GM21528 (cell line): ENCODE measurements around the gene PGGHG.

Source experiments
- ATAC-seq: cut with Tn5 transposase; IDR thresholded peaks from one replicate; pipeline ENCODE4 v1.9.1; 2021; ENCODE audit warnings: mild to moderate bottlenecking, moderate library complexity; ENCODE audit not compliant: unreplicated experiment, low FRiP score

Gene PGGHG

DNA sequence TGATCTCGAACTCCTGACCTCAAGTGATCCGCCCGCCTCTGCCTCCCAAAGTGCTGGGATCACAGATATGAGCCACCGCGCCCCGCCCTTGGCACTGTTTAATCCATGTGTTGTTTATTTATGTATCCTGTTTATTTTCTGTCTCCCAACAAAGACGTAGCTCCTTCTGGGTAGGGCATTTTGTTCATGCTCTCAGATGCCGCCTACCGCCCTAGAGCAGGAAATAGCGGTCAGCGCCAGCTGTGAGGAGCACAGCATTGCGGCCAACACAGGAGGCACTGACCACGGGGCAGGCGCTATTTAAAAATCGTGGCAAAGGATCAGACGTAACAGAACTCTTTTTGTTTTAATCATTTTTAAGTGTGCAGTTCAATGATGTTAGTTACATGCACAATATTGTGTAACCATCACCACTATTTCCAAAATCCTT is 20.2 kb upstream of the PGGHG start:
- ATAC-seq = peak; percentile 48

DNA sequence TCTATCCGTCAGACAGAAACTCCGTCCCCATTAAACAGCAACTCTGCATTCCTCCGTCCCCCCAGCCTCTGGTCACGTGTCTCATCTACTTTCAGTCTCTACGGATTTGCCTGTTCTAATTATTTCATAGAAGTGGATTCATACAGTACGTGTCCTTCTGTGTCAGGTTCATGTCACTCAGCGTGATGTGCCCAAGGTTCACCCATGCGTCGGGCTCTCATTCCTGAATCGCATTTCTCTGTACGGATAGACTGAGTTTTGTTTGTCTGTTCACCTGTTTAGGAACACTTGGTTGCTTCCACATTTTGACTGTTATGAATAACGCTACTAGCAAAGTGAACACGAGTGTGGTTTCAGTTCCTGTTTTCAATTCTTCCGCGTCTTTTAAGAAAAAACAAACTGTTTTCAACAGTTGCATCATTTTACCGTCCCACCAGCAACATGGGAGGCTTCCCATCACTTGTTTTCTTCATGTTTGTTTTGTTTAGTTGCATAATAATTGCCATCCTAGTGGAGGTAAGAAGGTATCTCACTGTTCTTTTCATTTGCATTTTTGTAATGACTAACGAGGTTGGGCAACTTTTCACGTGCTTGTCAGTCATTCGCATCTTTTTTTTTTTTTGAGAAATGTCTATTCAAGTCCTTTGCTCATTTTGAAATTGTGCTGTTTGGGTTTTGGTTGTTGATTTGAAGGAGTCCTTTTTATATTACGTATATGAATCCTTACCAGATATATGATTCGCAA is 19.6 kb upstream of the PGGHG start:
- ATAC-seq = peak; percentile 72

- ATAC-seq = no peak
These were observed 18.2 kb upstream of the PGGHG start for GRCh38 chr11:270451-271318.

- ATAC-seq = no peak
These were observed 17.6 kb upstream of the PGGHG start for GRCh38 chr11:271319-271715.

GRCh38 chr11:272195-272930 is 16.6 kb upstream of the PGGHG start:
- ATAC-seq = no peak

- ATAC-seq = no peak
These were observed 16.1 kb upstream of the PGGHG start for GRCh38 chr11:272931-273198.

- no peak for ATAC-seq
These were observed 12.7 kb upstream of the PGGHG start for GRCh38 chr11:276219-276618.

DNA sequence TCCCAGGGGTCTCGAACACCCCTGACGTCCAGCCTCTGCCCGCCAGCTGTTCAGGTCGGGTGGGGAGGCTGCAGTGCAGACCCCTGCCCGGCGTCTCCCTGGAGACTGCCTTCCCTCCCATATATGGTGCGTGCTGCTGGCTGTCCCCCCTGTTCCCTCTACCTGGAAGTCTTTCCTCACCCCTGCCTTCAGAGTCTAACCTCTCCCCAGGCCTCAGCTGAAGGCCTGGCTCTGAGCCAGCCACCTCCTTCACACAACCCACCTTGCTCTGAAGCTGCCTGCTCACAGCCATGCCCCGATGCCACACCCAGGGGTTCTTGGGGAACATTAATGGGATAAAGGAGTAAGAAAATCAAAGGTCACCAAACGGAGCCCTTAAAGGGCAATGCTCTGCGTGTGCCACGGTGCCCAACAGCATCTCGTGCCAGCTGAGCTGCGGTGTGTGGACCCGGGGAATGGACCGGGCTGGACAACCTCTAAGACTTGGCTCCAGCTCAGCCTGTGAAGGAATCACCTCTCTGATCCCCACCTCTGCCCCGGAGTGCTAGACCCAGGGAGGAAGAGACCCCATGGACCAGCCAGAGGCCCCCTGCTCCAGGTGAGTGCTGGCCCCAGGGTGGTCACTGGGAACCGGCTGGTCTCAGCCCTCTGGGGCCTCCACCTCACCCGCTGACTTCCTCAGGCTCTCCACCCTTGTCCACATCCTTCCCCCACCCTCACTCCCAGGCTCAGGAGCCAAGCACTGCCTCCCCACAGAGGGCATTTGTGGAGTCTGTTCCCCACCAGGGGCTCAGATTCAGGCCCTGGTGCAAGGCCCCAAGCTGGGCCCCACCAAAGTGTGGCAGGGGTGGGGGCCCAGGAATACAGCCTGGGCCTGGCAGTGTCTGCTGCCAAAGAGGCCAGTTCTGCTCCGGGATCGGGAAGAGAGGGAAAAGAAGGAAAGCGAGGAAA is 10.7 kb upstream of the PGGHG start, which contains the start of gene NLRP6:
TSS of gene NLRP6 (plus strand) at position 407 of the 951 bp plus-strand sequence. CDS start at position 570, 163 bp downstream.
- no peak for ATAC-seq

DNA sequence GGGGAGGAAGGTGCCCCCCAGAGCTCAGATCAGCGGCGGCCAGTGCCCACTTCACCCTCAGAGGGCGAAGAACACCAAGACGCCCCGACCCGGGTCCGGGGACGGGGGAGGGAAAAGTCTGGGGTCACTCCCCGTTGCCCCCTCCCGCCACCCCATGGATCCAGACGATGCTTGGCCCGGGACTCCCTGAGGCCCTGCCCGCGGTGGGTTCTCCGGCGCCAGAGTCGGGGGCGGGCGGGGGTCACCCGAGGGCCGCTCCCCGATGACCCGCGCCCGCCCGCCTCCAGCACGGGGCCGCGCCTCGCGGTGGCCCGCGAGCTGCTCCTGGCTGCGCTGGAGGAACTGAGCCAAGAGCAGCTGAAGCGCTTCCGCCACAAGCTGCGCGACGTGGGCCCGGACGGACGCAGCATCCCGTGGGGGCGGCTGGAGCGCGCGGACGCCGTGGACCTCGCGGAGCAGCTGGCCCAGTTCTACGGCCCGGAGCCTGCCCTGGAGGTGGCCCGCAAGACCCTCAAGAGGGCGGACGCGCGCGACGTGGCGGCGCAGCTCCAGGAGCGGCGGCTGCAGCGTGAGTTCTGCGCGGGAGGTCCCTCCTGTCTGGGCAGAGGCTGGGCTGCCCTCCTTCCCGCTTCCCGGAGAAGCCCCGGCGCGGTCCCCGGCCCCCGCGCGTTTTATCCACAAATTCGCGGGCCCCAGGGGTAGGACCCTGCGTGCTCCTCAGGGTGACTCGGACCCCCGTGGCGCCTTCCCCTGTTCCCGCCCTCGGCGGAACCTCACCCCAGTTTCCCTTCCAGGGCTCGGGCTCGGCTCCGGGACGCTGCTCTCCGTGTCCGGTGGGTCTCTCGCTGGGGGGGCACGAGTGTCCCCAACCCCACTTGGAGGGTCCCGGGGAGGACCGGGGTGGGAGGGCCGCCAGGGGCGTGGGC is 9.6 kb upstream of the PGGHG start:
- ATAC-seq = no peak

- no peak for ATAC-seq
These were observed 8.8 kb upstream of the PGGHG start for GRCh38 chr11:279966-280705.

- no peak for ATAC-seq
These were observed 8.0 kb upstream of the PGGHG start for GRCh38 chr11:280706-281485.

DNA sequence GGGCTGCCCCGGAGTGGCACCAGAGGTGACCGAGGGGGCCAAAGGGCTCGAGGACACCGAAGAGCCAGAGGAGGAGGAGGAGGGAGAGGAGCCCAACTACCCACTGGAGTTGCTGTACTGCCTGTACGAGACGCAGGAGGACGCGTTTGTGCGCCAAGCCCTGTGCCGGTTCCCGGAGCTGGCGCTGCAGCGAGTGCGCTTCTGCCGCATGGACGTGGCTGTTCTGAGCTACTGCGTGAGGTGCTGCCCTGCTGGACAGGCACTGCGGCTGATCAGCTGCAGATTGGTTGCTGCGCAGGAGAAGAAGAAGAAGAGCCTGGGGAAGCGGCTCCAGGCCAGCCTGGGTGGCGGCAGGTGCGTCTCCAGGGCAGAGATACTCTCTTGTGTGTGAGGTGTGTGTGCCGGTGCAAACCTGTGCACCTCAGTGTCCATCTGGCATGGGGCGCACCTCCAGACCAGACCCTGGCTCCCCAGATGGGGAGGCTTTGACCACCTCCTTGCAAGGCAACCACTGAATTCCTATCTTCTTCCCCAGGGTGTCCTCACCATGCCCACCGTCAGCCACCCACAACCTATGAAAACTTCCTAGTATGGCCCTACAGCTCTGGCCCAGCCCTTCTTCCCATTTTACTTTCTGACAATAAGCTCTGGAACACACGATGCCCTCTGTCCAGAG is 7.3 kb upstream of the PGGHG start:
- no peak for ATAC-seq

GRCh38 chr11:282171-282570 is 6.8 kb upstream of the PGGHG start:
- no peak for ATAC-seq

DNA sequence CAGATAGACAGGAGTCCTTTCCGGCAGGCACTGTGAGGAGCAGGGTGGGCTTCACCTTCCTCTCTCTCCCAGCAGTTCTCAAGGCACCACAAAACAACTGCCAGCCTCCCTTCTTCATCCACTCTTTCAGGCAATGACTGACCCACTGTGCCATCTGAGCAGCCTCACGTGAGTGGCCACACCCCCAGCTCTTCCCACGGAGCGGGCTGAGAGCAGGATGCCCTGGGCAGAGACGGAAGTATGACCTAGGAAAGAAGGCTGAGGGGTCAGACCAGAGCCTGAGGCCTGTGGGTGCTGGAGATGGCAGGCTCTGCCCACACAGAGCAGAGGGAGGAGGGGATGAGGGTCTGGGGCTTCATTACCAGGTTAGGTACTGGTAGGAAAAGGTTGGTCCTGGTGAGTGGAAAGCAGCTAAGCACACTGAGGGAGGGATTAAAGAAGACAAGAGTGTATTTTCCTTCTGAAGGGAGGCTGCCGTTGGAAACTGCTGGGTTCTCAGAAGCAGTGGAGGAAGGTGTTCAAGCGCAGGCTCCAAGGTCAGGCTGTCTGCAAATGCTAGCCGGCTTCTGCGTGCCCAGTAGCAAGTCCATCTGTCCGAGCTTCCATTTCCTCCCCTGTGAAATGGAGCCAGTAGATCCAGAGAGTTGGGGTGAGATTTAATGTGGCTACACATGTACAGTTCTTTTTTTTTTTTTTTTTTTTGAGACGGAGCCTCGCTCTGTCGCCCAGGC is 6.1 kb upstream of the PGGHG start:
- no peak for ATAC-seq

- no peak for ATAC-seq
These were observed 5.4 kb upstream of the PGGHG start for GRCh38 chr11:283405-284104.
